Hematopoietic multipotent progenitor cell treated with erythropoietin and hydrocortisone succinate and interleukin-3 and kit ligand, for 8 days (in vitro differentiated cells): ENCODE results near the gene PLPPR5.
"Not testable (repeated sequence)": the region's sequence is repeated elsewhere in the genome, so short reads cannot be mapped to it uniquely, and the experiment has no call there.

ENCODE experiments used
- DNase-seq: peaks from one replicate; pipeline ENCODE4 v3.0.0-alpha.2; 2015

PLPPR5 gene, protein sequence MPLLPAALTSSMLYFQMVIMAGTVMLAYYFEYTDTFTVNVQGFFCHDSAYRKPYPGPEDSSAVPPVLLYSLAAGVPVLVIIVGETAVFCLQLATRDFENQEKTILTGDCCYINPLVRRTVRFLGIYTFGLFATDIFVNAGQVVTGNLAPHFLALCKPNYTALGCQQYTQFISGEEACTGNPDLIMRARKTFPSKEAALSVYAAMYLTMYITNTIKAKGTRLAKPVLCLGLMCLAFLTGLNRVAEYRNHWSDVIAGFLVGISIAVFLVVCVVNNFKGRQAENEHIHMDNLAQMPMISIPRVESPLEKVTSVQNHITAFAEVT

DNA sequence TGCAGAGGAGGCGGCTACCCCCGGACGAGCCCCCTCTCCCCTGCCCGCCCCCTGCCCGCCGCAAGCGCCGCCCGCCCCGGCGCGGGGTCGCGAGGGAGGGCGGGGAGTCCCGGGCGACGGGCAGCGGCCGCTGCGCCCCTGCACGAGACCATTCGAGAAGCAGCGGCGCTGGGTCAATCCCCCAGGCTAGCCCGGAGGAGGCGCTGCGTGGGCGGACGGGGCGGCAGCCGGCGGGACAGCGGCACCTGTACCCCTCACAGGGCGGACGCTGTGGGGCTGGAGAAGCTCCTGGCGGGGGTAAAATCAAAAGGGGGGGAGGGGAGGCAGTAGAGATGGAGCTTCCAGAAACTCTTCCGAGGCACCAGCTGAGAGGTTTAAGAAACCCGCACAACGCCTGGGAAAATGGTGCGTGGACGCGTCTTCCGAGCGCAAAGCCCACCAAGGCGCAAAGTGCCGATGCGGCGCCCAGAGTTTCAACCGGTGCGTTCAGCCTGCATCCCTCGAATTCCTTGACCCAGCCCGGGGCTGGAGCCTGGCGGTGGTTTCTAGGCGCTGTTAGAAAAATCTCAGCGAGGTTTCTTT lies at the start of gene PLPPR5:
PLPPR5 (minus strand) TSS at position 1 of the 582 bp plus-strand sequence. CDS start 190 bp downstream, outside the sequence.
- no peak for DNase-seq

- no peak for DNase-seq
Measured at GRCh38 chr1:99051611-99052283, 47.1 kb upstream of the PLPPR5 start.

DNA sequence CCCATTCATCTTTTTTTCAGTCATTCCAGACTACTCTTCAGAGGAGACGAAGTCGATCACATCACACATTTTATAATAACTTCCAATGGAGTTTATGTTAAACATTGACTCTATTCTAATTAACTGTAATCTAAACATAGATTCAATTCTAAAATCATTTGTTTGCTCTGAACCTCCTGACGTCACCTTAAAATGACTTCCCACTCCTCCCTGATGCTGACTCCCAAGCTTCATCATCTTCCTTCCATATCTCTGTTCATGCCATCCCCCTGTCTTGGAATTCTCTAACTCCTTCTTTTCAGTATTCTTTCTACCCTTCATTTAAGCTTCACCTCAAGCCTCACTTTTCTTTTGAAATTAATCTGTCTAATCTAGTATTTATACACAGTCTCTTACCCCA lies 45.1 kb upstream of the PLPPR5 start:
- DNase-seq, result no peak

DNA sequence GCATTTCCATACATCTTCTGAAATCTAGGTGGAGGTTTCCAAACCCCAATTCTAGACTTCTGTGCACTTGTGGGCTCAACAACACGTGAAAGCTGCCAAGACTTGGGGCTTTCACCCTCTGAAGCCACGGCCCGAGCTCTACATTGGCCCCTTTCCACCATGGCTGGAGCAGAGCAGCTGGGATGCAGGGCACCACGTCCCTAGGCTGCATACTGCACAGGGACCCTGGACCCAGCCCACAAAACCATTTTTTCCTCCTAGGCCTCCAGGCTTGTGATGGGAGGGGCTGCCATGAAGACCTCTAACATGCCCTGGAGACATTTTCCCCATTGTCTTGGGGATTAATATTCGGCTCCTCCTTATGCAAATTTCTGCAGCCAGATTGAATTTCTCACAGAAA lies 32.1 kb upstream of the PLPPR5 start:
- DNase-seq, result not testable (repeated sequence)

GRCh38 chr1:99018313-99018712 lies 13.7 kb upstream of the PLPPR5 start:
- no peak for DNase-seq

DNA sequence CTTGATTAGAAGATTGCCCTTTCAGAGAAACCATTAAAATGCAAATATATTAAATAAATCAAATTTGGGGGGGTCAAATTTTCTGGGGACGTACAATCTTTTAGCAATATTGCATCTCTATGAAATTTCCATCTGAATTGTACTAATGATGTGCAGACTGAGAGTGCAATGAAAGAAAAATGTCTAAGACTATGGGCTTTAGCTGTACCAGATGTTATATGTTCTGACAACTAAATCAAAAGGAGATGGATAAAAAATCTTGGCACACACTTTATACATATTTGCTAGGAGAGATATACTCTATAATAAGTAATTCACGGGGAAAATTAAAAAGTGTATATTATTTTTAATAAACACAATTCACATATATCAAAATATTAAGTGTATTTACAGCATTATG lies 13.0 kb upstream of the PLPPR5 start:
- DNase-seq, result no peak

- DNase-seq, result no peak
Measured at GRCh38 chr1:99010679-99011078, 6.0 kb upstream of the PLPPR5 start.

- no peak for DNase-seq
Measured at GRCh38 chr1:99007366-99007765, 2.7 kb upstream of the PLPPR5 start.

DNA sequence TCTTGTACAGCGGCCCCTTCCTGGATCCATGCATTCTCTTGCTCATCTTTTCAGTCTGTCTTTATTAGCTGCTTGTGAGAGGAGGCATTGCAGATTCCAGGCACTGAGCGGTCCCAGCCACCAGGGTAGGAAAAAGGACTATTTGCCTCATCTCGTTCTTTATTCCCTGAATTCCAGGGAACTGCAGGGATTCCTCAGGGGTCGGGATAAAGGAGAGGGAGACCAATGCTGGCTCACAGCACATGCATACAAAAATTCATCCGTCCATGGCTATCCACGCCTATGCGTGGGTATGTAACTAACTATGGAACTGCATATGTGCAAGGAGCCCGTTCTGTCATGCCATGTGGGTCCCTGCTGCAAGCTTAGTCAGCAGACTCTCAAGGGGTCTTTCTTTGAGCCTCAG lies 879 bp upstream of the PLPPR5 start:
- DNase-seq, result no peak

GRCh38 chr1:99004254-99004860 lies 304 bp downstream of the PLPPR5 start:
- DNase-seq, result no peak

DNA sequence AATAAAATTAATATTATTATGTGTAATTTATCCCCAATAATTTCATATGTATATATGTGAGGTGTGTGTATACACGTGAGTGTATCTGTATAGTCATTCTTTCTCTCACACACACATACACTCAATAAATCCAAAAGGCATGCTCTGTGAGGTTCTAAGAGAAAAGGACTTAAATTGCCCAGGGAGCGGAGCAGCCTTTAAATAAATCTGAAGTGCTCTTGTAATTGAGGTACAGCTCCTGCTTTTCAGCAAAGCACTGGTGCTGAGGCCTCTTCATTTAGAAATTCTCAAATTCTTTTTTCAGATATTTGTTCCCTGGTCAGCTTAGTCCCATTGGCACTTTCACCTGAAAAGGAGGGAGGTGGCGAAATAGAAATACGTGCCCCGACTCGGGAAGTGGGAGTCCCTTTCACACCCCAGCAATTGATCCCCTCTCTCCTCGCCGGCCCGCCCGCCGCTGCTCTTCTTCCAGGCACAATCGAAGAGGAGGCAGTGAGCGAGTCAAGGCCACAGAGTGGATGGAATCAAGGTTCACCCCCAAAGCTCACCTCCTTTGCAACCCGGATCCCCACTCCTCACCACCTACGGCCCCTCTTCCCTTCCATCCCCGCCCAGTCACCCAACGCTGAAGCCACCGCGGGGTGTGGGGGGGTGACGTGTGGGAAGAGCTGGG lies 944 bp downstream of the PLPPR5 start:
- DNase-seq, result no peak

GRCh38 chr1:98992844-98993243 lies 11.8 kb downstream of the PLPPR5 start:
- no peak for DNase-seq

DNA sequence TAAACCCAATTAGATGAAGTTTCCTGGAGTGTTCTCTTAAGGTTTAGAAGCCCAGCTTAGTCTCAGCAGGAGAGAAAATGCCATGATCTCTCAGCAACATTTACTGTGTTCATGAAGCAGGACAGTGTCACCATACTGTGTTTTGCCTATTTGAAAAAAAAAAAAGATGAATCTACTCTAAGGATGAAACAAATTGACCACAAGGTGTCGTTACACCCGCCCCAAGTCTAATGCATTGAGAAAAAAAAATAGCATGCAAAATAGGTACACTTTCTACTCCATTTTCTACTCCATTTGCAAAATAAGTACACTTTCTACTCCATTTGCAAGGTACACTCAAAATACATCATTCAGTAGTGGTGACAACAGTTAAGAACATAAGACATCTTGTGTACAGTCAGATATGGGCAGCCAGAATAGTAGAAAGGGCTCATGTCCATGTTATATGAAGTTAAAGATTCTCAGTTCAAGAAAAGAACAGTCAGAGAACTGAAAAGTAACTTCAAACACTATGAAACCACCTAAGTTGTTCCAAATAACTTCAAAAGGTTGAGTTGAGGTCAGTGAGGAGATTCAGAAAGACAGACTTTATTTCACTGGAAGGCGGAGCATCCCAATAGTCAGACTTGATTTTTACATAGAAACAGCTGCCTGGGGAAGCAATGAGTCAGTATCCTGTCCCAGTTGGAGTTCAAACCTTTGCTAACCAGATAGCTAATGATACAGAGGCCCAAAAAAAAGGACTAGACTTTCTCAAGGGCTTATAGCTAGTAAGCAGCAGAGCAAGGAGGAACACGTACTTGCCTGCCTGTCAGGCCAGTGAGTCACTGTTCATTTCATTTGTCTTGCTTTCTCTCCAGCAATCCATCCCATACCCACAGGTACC lies 13.3 kb downstream of the PLPPR5 start:
- no peak for DNase-seq

GRCh38 chr1:98989556-98989907 lies 15.1 kb downstream of the PLPPR5 start:
- no peak for DNase-seq

DNA sequence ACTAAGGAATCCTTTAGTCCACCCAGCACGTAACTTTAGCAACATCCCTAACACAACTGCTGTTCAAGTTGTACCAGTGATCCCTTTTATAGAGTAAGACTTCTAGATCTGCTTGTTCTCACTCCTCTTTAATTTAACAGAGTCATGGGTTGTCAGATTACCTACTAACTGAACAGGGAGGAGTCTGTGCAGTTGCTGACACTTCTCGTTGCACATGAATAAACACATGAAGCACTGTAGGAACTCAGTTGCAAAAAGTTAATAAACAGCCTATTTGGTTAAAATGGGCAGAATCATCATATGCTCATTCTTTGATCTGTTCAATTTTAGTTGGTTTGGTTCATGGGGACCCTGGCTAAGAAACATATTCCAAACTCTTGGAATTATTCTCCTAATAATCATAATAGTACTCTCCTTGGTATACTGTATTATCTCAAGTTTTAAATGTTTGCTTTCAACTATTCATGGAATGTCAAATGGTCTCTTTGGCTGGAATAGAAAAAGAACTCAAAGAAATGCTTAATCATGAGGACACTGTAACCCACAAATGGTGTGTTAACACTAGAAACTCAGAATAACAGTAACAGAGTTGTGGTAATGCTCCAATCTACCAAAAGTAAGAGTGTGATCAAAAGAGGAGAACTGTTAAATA lies 15.6 kb downstream of the PLPPR5 start:
- no peak for DNase-seq

GRCh38 chr1:98985687-98986086 lies 19.0 kb downstream of the PLPPR5 start:
- DNase-seq, result no peak

DNA sequence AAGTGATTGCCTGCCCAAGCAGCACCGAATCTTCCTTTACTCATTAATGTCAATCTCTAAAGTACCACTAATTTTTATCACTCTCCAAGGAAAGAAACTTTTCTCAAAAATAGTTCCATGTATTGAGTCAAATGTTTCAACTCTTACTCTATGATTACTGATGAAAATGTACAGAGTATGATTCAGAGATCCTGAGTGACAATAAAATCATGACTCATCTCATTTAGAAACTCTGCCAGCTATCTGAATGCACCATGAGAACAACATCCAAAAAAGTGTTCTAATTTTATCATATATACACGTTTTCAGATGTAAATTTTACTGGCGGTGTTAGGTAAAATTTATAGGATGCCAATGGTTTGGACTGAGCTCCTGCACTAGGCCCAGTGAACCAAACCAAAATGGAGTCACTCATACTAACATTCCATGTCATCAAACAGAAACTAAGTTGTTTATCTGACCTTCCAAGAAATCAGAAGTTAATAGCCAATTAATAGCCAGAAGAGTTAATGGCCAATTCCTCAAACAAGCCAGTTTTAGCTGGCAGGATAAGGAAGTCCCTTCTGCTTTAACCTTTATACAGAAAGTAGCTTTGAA lies 22.6 kb downstream of the PLPPR5 start:
- no peak for DNase-seq

DNA sequence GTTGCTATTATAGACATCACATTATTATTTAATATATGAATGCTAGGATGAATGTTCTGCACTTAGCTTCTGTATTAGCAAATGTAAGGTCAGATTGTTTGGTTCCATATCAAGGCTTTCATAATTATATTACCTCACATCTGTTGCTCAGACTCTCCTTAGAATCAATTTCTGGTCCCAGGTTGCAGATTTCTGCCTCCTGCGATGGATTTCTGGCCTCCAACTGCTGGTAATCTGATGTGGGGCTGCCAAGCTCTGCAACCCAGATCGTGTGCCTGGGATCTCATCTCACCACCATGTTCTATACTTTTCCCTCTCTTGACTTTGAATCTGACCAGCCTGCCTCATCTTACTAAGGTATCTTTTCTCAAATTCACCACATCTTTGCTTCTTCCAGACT lies 25.2 kb downstream of the PLPPR5 start:
- DNase-seq, result no peak

DNA sequence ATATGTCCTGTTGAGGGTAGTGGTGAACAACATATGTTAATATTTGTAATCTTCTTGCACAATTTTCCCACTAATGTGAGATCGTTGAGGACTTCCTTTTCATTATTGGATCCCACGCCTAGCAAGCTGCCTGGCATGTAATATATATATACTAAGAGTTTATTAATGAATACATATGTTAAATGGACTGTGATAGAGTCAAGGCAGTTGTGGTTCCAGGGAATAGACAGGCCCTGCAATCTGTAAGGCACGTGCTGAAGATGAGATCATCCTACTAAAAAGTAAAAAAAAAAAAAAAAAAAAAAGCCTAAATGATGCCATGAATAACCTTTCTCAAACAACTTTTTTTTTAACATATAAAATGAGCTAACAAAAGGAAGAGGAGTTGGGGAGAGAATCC lies 28.9 kb downstream of the PLPPR5 start:
- no peak for DNase-seq

GRCh38 chr1:98975113-98975512 lies 29.5 kb downstream of the PLPPR5 start:
- DNase-seq, result no peak

DNA sequence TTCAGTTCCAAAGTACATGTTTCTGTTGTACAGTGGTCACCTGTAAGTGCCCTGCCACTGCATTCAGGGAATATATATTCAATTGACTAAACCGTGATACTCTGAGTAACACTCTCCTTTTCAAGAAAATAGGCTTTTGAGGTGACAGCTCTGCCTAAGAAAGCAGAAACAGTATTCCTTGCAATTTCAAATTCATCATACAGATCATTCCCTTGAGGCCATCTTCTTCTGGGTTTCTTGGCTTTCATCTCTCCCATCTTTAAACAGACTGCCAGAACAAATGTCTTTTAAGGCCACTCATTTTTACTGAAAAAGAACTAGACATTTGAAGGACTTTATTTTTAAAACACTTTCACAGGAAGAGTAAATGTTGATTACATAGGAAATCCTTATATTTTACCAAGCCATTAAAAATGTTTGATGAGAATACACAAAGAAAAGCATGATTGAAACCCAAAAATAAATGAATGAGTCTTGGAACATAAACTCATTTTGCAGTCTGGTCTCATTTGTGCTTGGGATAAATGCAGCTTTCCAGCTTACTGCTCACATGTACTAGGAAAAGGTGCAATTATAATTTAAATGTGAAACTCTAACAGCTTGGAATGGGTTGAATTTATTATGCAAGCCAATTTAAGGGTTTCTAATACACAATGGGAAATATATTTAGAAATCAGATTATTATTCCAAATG lies 34.7 kb downstream of the PLPPR5 start:
- DNase-seq, result no peak
